ENCODE measurements around the gene CIBAR2. TPM values are rescaled to one million over a fixed set of nuclear protein-coding genes. Genes with fewer than 3 reads are reported as not detected.

CIBAR2 gene
- total and polyA plus RNA-seq, 3 experiments from 2014 or later = not detected

DNA sequence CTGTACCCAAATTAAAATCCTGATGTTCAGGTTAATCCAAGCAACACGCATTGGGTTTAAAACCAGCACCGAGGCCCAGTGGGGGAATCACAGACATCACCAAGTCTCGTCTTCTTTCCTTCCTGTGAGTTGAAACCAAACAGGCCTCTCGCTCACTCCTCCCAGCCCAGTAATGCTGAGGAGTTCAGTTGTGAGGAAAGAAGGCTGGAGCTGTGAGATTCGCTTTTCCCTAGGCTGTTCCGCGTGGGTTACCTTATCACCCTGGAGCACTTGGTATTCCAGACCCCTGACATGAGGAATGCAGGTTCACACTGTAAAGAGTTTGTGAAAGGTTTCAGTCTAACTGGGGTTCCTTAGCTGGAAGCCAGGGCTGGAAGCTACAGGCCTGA lies 20.8 kb downstream of the CIBAR2 start:
- Histone ChIP-seq H3K4me1 (ENCODE audit: insufficient read depth, low read length) (peaks cover 9% of the 10 kb centered on the region), H3K9me3 (ENCODE audit: low read length) (no peaks in the 10 kb centered on the region), H3K36me3 (ENCODE audit: insufficient read depth, low read length) (no peaks in the 10 kb centered on the region), H3K4me3 (ENCODE audit: low read length) (no peak overlapping the region), H3K27me3 (ENCODE audit: insufficient read depth, low read length, poor library complexity, severe bottlenecking) (no peaks in the 10 kb centered on the region), H3K27ac (ENCODE audit: low read depth, low read length) (no peak overlapping the region)
- CTCF ChIA-PET = interaction anchor here (2.2 kb wide), 1 partner anchor 23 kb away, joined by 6 read pairs; no protein-coding TSS in a partner anchor
- DNase-seq = no peak
- Mint-ChIP-seq H3K4me3 (no peak overlapping the region), H3K9me3 (no peaks in the 10 kb centered on the region), H3K27ac (peak overlapping the region in 6 of 8 donors; percentile 13 to 70 (median 28)), H3K36me3 (peaks cover 0 to 13% (median 0%) of the 10 kb centered on the region in 3 donors), H3K27me3 (no peaks in the 10 kb centered on the region), H3K4me1 (peaks cover 6 to 23% (median 7%) of the 10 kb centered on the region in 3 donors)
- POLR2A ChIA-PET = no interaction called here

GRCh38 chr16:85090873-85091521 lies 21.3 kb downstream of the CIBAR2 start:
- ChIA-PET CTCF (interaction anchor here (2.2 kb wide), 1 partner anchor 24 kb away, joined by 6 read pairs; no protein-coding TSS in a partner anchor), POLR2A (no interaction called here)
- Histone ChIP-seq H3K4me1 (ENCODE audit: insufficient read depth, low read length) (peaks cover 11% of the 10 kb centered on the region), H3K4me3 (ENCODE audit: low read length) (no peak overlapping the region), H3K27ac (ENCODE audit: low read depth, low read length) (no peak overlapping the region), H3K36me3 (ENCODE audit: insufficient read depth, low read length) (no peaks in the 10 kb centered on the region), H3K27me3 (ENCODE audit: insufficient read depth, low read length, poor library complexity, severe bottlenecking) (no peaks in the 10 kb centered on the region), H3K9me3 (ENCODE audit: low read length) (no peaks in the 10 kb centered on the region)
- Mint-ChIP-seq H3K27me3 (no peaks in the 10 kb centered on the region), H3K4me3 (peak overlapping the region in 1 of 7 donors; percentile 14), H3K4me1 (peaks cover 7 to 27% (median 7%) of the 10 kb centered on the region in 3 donors), H3K36me3 (peaks cover 0 to 13% (median 0%) of the 10 kb centered on the region in 3 donors), H3K27ac (peak overlapping the region in 6 of 8 donors; percentile 13 to 70 (median 28)), H3K9me3 (no peaks in the 10 kb centered on the region)
- DNase-seq = peak in 1 of 5 donors; percentile 12

GRCh38 chr16:85090181-85090580 lies 22.1 kb downstream of the CIBAR2 start:
- no peaks in the 10 kb centered on the region for H3K9me3 ChIP-seq (ENCODE audit: low read length)
- H3K27ac Mint-ChIP-seq = peak overlapping the region in 1 of 8 donors; percentile 60
- H3K4me1 Mint-ChIP-seq = peaks cover 7 to 27% (median 7%) of the 10 kb centered on the region in 3 donors
- no peaks in the 10 kb centered on the region for H3K9me3 Mint-ChIP-seq
- H3K27me3 Mint-ChIP-seq = no peaks in the 10 kb centered on the region
- H3K4me3 Mint-ChIP-seq = no peak overlapping the region
- no peak overlapping the region for H3K27ac ChIP-seq (ENCODE audit: low read depth, low read length)
- H3K4me3 ChIP-seq (ENCODE audit: low read length) = no peak overlapping the region
- no peaks in the 10 kb centered on the region for H3K27me3 ChIP-seq (ENCODE audit: insufficient read depth, low read length, poor library complexity, severe bottlenecking)
- H3K36me3 ChIP-seq (ENCODE audit: insufficient read depth, low read length) = no peaks in the 10 kb centered on the region
- ChIA-PET POLR2A (no interaction called here), CTCF (no interaction called here)
- H3K36me3 Mint-ChIP-seq = peaks cover 0 to 13% (median 0%) of the 10 kb centered on the region in 3 donors
- DNase-seq = no peak
- H3K4me1 ChIP-seq (ENCODE audit: insufficient read depth, low read length) = peaks cover 11% of the 10 kb centered on the region

DNA sequence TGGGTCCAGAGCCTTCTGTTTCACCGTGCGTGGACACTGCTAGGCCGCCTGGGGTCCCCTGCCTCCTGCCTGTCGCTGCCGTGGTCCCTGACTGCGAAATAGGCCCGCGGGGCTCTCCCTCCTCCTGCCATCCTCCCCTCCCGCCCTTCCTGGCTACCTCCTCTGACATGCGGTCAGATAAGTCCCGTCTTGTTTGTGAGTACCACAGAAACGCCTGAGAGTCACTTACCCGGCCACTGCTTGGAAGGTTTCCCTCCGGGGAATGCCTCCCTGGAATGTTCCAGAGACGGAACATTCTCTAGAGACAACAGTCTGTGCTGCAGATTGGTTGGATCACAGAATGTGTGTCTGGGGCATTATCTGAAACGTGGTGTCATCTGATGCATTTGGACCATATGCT lies 22.7 kb downstream of the CIBAR2 start:
- H3K27me3 Mint-ChIP-seq = no peaks in the 10 kb centered on the region
- H3K36me3 Mint-ChIP-seq = peaks cover 0 to 13% (median 0%) of the 10 kb centered on the region in 3 donors
- H3K4me3 Mint-ChIP-seq = no peak overlapping the region
- H3K9me3 ChIP-seq (ENCODE audit: low read length) = no peaks in the 10 kb centered on the region
- no peak overlapping the region for H3K27ac ChIP-seq (ENCODE audit: low read depth, low read length)
- CTCF ChIA-PET = no interaction called here
- peaks cover 11% of the 10 kb centered on the region for H3K4me1 ChIP-seq (ENCODE audit: insufficient read depth, low read length)
- no peak overlapping the region for H3K4me3 ChIP-seq (ENCODE audit: low read length)
- no peak overlapping the region for H3K27ac Mint-ChIP-seq
- POLR2A ChIA-PET = no interaction called here
- DNase-seq = no peak
- peaks cover 7 to 27% (median 7%) of the 10 kb centered on the region in 3 donors for H3K4me1 Mint-ChIP-seq
- no peaks in the 10 kb centered on the region for H3K9me3 Mint-ChIP-seq
- H3K27me3 ChIP-seq (ENCODE audit: insufficient read depth, low read length, poor library complexity, severe bottlenecking) = no peaks in the 10 kb centered on the region
- no peaks in the 10 kb centered on the region for H3K36me3 ChIP-seq (ENCODE audit: insufficient read depth, low read length)

DNA sequence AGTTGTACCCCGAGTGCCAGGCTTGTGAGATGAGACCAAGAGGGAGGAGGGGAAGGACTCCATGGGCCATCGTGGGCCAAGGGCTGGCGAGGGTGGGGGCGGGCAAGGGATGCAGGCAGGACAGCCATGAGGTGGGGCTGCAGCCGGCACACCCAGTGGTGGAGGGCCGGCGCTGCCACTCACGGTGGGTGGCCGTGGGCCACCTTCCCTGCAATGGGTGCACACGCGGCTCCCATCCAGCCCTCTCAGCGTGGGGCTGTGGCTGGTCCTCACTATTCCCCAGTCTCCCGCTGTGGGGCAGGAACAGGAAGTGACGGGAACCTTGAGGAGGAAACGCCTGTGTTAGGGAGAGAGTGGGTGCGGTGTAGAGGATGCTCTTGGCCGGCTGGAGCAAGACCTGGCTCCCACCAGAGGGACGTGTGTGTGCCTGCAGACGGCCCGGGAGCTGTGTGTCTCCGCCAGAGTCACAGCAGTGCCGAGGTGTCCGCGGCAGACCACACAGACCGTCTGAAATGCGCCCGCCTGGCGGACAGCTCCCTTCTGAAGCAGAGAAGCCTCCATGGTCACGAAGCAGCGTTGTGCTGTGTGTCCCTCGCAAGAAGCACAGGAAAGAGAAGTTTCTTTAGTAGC lies 23.6 kb downstream of the CIBAR2 start:
- CTCF ChIA-PET = interaction anchor here (5.5 kb wide), 1 partner anchor 79 kb away, joined by 41 read pairs; the partner anchor contains the start of gene ZDHHC7
- Mint-ChIP-seq H3K4me1 (peaks cover 7 to 27% (median 7%) of the 10 kb centered on the region in 3 donors), H3K36me3 (peaks cover 0 to 13% (median 0%) of the 10 kb centered on the region in 3 donors), H3K27ac (no peak overlapping the region), H3K27me3 (no peaks in the 10 kb centered on the region), H3K9me3 (no peaks in the 10 kb centered on the region), H3K4me3 (no peak overlapping the region)
- Histone ChIP-seq H3K4me3 (ENCODE audit: low read length) (no peak overlapping the region), H3K36me3 (ENCODE audit: insufficient read depth, low read length) (no peaks in the 10 kb centered on the region), H3K27me3 (ENCODE audit: insufficient read depth, low read length, poor library complexity, severe bottlenecking) (no peaks in the 10 kb centered on the region), H3K27ac (ENCODE audit: low read depth, low read length) (no peak overlapping the region), H3K9me3 (ENCODE audit: low read length) (no peaks in the 10 kb centered on the region), H3K4me1 (ENCODE audit: insufficient read depth, low read length) (peaks cover 11% of the 10 kb centered on the region)
- DNase-seq = no peak
- POLR2A ChIA-PET = no interaction called here

DNA sequence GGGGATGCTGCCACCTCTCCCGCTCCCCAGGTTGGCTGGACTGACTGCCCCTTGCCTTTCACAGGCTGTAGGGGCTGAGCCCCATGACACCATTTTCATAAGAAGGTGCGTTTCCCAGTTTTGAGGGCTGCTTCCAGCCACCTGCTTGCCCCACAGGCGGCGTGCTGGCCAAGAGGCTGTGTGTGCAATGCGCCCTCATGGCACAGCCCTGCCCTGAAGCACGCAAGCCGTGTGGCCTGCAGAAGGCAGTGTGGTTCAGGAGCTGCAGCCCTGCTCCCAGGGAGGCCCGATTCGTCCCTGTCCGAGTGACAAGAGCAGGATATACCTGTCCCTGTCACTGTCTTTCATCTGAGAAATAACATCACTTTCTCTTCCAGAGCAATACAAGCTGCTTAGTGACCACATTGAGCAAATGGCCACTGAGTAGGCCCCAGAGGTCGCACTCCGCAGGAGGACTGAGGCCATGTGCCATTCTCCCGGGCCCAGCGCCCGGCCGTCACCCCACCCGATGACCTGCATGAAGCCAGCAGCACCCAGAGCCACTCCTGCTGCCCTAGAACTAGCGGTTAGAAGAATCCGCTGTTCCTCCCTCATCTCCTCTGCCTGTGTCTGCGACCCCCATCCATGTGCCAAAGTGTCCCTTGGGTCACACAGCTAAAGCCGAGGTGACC lies 24.2 kb downstream of the CIBAR2 start:
- Histone ChIP-seq H3K4me1 (ENCODE audit: insufficient read depth, low read length) (peaks cover 11% of the 10 kb centered on the region), H3K36me3 (ENCODE audit: insufficient read depth, low read length) (no peaks in the 10 kb centered on the region), H3K4me3 (ENCODE audit: low read length) (no peak overlapping the region), H3K27me3 (ENCODE audit: insufficient read depth, low read length, poor library complexity, severe bottlenecking) (no peaks in the 10 kb centered on the region), H3K9me3 (ENCODE audit: low read length) (no peaks in the 10 kb centered on the region), H3K27ac (ENCODE audit: low read depth, low read length) (no peak overlapping the region)
- no peak for DNase-seq
- Mint-ChIP-seq H3K27ac (peak overlapping the region in 1 of 8 donors; percentile 38), H3K9me3 (no peaks in the 10 kb centered on the region), H3K27me3 (no peaks in the 10 kb centered on the region), H3K36me3 (peaks cover 0 to 13% (median 0%) of the 10 kb centered on the region in 3 donors), H3K4me1 (peaks cover 7 to 31% (median 7%) of the 10 kb centered on the region in 3 donors), H3K4me3 (no peak overlapping the region)
- ChIA-PET CTCF (interaction anchor here (1.5 to 5.5 kb wide), 5 partner anchors 15 to 93 kb away, joined by 3 to 41 read pairs (median 9); partner anchors contain the start of gene ZDHHC7), POLR2A (interaction anchor here (1.6 kb wide), 1 partner anchor 32 kb away, joined by 6 read pairs; no protein-coding TSS in a partner anchor)

DNA sequence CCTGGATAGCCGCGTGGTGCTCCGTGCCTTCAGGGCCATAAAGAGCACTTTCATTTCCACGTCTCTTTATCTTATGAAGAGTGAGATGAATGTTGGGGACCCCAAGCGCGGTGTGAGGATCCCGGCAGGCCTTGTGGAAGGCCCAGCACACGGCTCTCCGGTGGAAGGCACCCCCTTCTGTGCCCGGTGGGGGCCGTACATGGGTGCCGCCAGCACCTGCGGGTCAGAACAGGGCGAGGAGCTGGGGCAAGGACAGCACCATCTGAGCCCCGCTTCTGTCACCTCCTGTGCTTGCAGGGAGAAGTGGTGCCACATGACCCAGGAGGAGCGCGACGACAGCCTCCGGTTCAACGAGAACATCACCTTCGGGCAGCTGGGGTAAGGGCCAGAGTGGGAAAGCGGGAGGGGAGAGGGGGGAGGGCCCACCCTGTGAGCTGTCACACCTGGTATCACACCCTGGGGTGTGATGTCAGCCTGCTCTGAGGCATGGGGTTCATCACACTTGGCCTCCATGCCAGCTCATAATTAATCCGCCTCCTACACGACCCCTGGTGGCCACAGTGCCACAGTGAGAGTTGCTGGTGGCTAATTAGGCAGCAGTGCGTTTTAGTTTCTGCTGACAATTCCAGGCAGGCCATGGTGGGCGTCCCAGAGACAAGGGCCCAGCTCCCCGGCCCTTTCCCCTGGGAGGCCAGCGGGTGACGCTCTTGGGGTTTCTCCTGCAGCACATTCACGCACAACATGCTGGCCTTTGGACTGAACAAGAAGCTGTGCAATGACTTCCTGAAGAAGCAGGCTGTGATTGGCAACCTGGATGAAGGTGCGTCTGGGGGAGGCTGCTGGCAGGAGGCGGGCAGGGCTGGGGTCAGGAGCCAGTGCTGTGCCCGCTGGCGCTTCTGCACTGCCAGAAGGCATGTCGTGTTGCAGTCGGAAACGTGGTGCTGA lies 25.7 kb downstream of the CIBAR2 start:
- peak overlapping the region in 2 of 8 donors; percentile 29 to 35 for H3K27ac Mint-ChIP-seq
- H3K9me3 Mint-ChIP-seq = no peaks in the 10 kb centered on the region

More for the DNA sequence above, 25.7 kb downstream of the CIBAR2 start:
- H3K4me1 Mint-ChIP-seq = peaks cover 7 to 31% (median 7%) of the 10 kb centered on the region in 3 donors
- H3K4me1 ChIP-seq (ENCODE audit: insufficient read depth, low read length) = peaks cover 10% of the 10 kb centered on the region
- peaks cover 0 to 15% (median 2%) of the 10 kb centered on the region in 3 donors for H3K36me3 Mint-ChIP-seq
- H3K27me3 ChIP-seq (ENCODE audit: insufficient read depth, low read length, poor library complexity, severe bottlenecking) = no peaks in the 10 kb centered on the region
- H3K27ac ChIP-seq (ENCODE audit: low read depth, low read length) = no peak overlapping the region
- peak; percentile 47 to 85 (median 67) for DNase-seq
- H3K9me3 ChIP-seq (ENCODE audit: low read length) = no peaks in the 10 kb centered on the region
- H3K4me3 Mint-ChIP-seq = no peak overlapping the region
- no peaks in the 10 kb centered on the region for H3K27me3 Mint-ChIP-seq
- POLR2A ChIA-PET = interaction anchor here (0.5 to 1.6 kb wide), 4 partner anchors 31 to 101 kb away, joined by 3 to 7 read pairs (median 6); partner anchors contain the start of genes KIAA0513 and ZDHHC7
- H3K4me3 ChIP-seq (ENCODE audit: low read length) = no peak overlapping the region
- no peaks in the 10 kb centered on the region for H3K36me3 ChIP-seq (ENCODE audit: insufficient read depth, low read length)
- CTCF ChIA-PET = interaction anchor here (0.6 to 5.5 kb wide), 28 partner anchors 8 to 333 kb away, joined by 3 to 41 read pairs (median 6); partner anchors contain the start of genes CIBAR2, KIAA0513 and ZDHHC7

Measured in CD8-positive, alpha-beta memory T cell (primary cell).